Activated naive CD4-positive, alpha-beta T cell treated with anti-CD3 and anti-CD28 coated beads, Interleukin-2, amount 50 U/mL, for 72 hours (primary cell): ENCODE data around the gene PLAAT3. TPM values are rescaled to one million over a fixed set of nuclear protein-coding genes. Genes with fewer than 3 reads are reported as not detected.
A peak's percentile ranks its signal among the peaks of the same experiment; 100 is the strongest.
"Not testable (repeated sequence)": the region's sequence is repeated elsewhere in the genome, so short reads cannot be mapped to it uniquely, and the experiment has no call there.

Source experiments
- ATAC-seq, 2 donors: fragments of 150-1000 bp; cut with Tn5 transposase; 2 replicates each; pipeline ENCODE4 v1.10.0; 2021; ENCODE audit warnings: mild to moderate bottlenecking in 2 of 2, moderate library complexity in 2 of 2
- DNase-seq, 2 donors: peaks; one replicate each; pipeline ENCODE4 v3.0.0; 2021 to 2022; ENCODE audit warnings: low spot score in 2 of 2
- H3K27ac Mint-ChIP-seq, 2 donors: one replicate each; pipeline ENCODE4 v1.8.0; 2022; ENCODE audit warnings: mild to moderate bottlenecking in 2 of 2, mixed read lengths in 2 of 2
- H3K36me3 Mint-ChIP-seq, 2 donors: one replicate each; pipeline ENCODE4 v1.8.0; 2022; ENCODE audit warnings: mixed read lengths in 2 of 2
- H3K9me3 Mint-ChIP-seq, 2 donors: one replicate each; pipeline ENCODE4 v1.8.0; 2022; ENCODE audit warnings: mixed read lengths in 2 of 2
- total RNA-seq, 2 donors: library from RNA; stranded (reverse); gene quantifications; one replicate each; pipeline ENCODE4 v1.2.3, GENCODE V29; 2022

Gene PLAAT3
- total RNA-seq: 1 to 10 TPM; 6.3 to 9.4 TPM

GRCh38 chr11:63614136-63614671 lies at the start of gene PLAAT3:
TSS of gene PLAAT3 (minus strand) at chr11:63614433. CDS start at chr11:63614014, 419 bp downstream.
- Mint-ChIP-seq H3K27ac (peak within 1 kb of the TSS in 1 of 2 donors; percentile 77), H3K9me3 (no peaks in the 10 kb centered on the region), H3K36me3 (no peaks in the 10 kb centered on the region)
- ATAC-seq (peak; percentile 82 to 88), DNase-seq (peak; percentile 34 to 65)

GRCh38 chr11:63663809-63664208 lies 49.6 kb upstream of the PLAAT3 start:
- ATAC-seq (no peak), DNase-seq (no peak)
- H3K27ac Mint-ChIP-seq: no peak overlapping the region
- no peaks in the 10 kb centered on the region for H3K9me3 Mint-ChIP-seq
- H3K36me3 Mint-ChIP-seq: no peaks in the 10 kb centered on the region

GRCh38 chr11:63660972-63661371 lies 46.7 kb upstream of the PLAAT3 start:
- Mint-ChIP-seq H3K9me3 (no peaks in the 10 kb centered on the region), H3K27ac (peak overlapping the region; percentile 36 to 81), H3K36me3 (no peaks in the 10 kb centered on the region)
- DNase-seq: no peak
- ATAC-seq: no peak

- ATAC-seq (no peak), DNase-seq (no peak)
- peak overlapping the region in 1 of 2 donors; percentile 18 for H3K27ac Mint-ChIP-seq
- H3K9me3 Mint-ChIP-seq: no peaks in the 10 kb centered on the region
- peaks cover 0 to 16% of the 10 kb centered on the region in 2 donors for H3K36me3 Mint-ChIP-seq
Measured at GRCh38 chr11:63652671-63653070, 38.4 kb upstream of the PLAAT3 start.

- H3K36me3 Mint-ChIP-seq: no peaks in the 10 kb centered on the region
- H3K9me3 Mint-ChIP-seq: no peaks in the 10 kb centered on the region
- ATAC-seq (no peak), DNase-seq (no peak)
- no peak overlapping the region for H3K27ac Mint-ChIP-seq
Measured at GRCh38 chr11:63643205-63643604, 29.0 kb upstream of the PLAAT3 start.

GRCh38 chr11:63641727-63642126 lies 27.5 kb upstream of the PLAAT3 start:
- Mint-ChIP-seq H3K36me3 (no peaks in the 10 kb centered on the region), H3K27ac (no peak overlapping the region)
- no peak for DNase-seq

GRCh38 chr11:63639199-63639832 lies 25.1 kb upstream of the PLAAT3 start:
- no peak for ATAC-seq
- Mint-ChIP-seq H3K27ac (no peak overlapping the region), H3K36me3 (peaks cover 0 to 6% of the 10 kb centered on the region in 2 donors), H3K9me3 (no peaks in the 10 kb centered on the region)
- DNase-seq: no peak

More at GRCh38 chr11:63641727-63642126, 27.5 kb upstream of the PLAAT3 start:
- ATAC-seq: no peak
- H3K9me3 Mint-ChIP-seq: no peaks in the 10 kb centered on the region

- H3K27ac Mint-ChIP-seq, H3K9me3 Mint-ChIP-seq, H3K36me3 Mint-ChIP-seq, DNase-seq, ATAC-seq: not testable (repeated sequence)
Measured at GRCh38 chr11:63638436-63638835, 24.2 kb upstream of the PLAAT3 start.

GRCh38 chr11:63635762-63636465 lies 21.7 kb upstream of the PLAAT3 start:
- DNase-seq (peak in 1 of 2 donors; percentile 59), ATAC-seq (peak; percentile 55 to 64)
- H3K36me3 Mint-ChIP-seq: peaks cover 0 to 14% of the 10 kb centered on the region in 2 donors
- H3K9me3 Mint-ChIP-seq: no peaks in the 10 kb centered on the region
- no peak overlapping the region for H3K27ac Mint-ChIP-seq

- no peak for ATAC-seq
- Mint-ChIP-seq H3K9me3 (no peaks in the 10 kb centered on the region), H3K36me3 (peaks cover 7 to 22% of the 10 kb centered on the region in 2 donors), H3K27ac (no peak overlapping the region)
- DNase-seq: no peak
Measured at GRCh38 chr11:63629426-63629825, 15.2 kb upstream of the PLAAT3 start.

- peaks cover 0 to 1% of the 10 kb centered on the region in 2 donors for H3K36me3 Mint-ChIP-seq
- no peak for ATAC-seq
- no peak overlapping the region for H3K27ac Mint-ChIP-seq
- no peaks in the 10 kb centered on the region for H3K9me3 Mint-ChIP-seq
- DNase-seq: no peak
Measured at GRCh38 chr11:63623513-63624140, 9.4 kb upstream of the PLAAT3 start.

- Mint-ChIP-seq H3K9me3 (no peaks in the 10 kb centered on the region), H3K27ac (no peak overlapping the region), H3K36me3 (no peaks in the 10 kb centered on the region)
- ATAC-seq: no peak
- no peak for DNase-seq
Measured at GRCh38 chr11:63622323-63622722, 8.1 kb upstream of the PLAAT3 start.

- Mint-ChIP-seq H3K27ac (no peak overlapping the region), H3K9me3 (no peaks in the 10 kb centered on the region), H3K36me3 (no peaks in the 10 kb centered on the region)
- DNase-seq (no peak), ATAC-seq (no peak)
Measured at GRCh38 chr11:63621071-63621470, 6.8 kb upstream of the PLAAT3 start.

- ATAC-seq: no peak
- no peak overlapping the region for H3K27ac Mint-ChIP-seq
- no peak for DNase-seq
- H3K9me3 Mint-ChIP-seq: no peaks in the 10 kb centered on the region
- H3K36me3 Mint-ChIP-seq: no peaks in the 10 kb centered on the region
Measured at GRCh38 chr11:63619967-63620366, 5.7 kb upstream of the PLAAT3 start.

GRCh38 chr11:63617686-63618085 lies 3.5 kb upstream of the PLAAT3 start:
- H3K9me3 Mint-ChIP-seq, ATAC-seq, H3K27ac Mint-ChIP-seq, H3K36me3 Mint-ChIP-seq, DNase-seq: not testable (repeated sequence)

GRCh38 chr11:63616953-63617352 lies 2.7 kb upstream of the PLAAT3 start:
- Mint-ChIP-seq H3K27ac (no peak overlapping the region), H3K9me3 (no peaks in the 10 kb centered on the region), H3K36me3 (no peaks in the 10 kb centered on the region)
- no peak for DNase-seq
- ATAC-seq: no peak

GRCh38 chr11:63613517-63614135 lies 607 bp downstream of the PLAAT3 start:
- peak overlapping the region in 1 of 2 donors; percentile 77 for H3K27ac Mint-ChIP-seq
- no peaks in the 10 kb centered on the region for H3K36me3 Mint-ChIP-seq
- DNase-seq (no peak), ATAC-seq (peak; percentile 59 to 63)
- H3K9me3 Mint-ChIP-seq: no peaks in the 10 kb centered on the region
